ENCODE measurements around the gene TOX2.

TOX2 gene

DNA sequence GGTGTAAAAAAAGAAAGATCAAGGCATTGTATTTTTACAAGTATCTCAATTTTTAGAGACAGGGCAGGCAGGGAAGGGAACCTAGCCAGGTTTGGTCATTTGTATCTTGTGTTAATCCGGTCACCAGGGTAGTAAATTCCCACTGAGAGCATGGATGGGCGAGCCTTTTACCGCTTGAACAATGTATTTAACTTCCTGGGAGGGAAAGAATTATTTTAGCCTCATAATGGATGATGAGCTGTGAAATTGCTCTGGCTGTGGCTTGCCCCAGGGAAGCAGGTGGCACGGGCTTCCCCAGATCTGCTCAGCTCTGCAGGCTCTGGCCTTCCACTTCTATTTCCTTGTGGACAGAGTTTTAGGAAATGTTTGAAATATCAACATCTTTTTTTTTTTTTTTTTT, 72.9 kb downstream of the TOX2 start:
- Histone ChIP-seq H3K9me3 (ENCODE audit: insufficient read depth, low read length) (peaks cover 3% of the 10 kb centered on the region; the same call in 1 of the 2 replicates), H3K4me1 (ENCODE audit: low read length) (peaks cover 25% of the 10 kb centered on the region), H3K27ac (ENCODE audit: low read length) (peak overlapping the region; percentile 78), H3K36me3 (replicated peaks; ENCODE audit: low read depth, low read length) (peaks cover 41% of the 10 kb centered on the region), H4K20me1 (ENCODE audit: insufficient read depth, low read length) (peaks cover 60% of the 10 kb centered on the region), H3K4me3 (ENCODE audit: low read length) (no peak overlapping the region), H3K4me2 (ENCODE audit: low read length) (0 out of 2 replicates have a peak overlapping the region, but pooled peaks have one; percentile 0), H3K79me2 (ENCODE audit: low read length) (peaks cover 84% of the 10 kb centered on the region), H3K27me3 (ENCODE audit: low read depth, low read length) (no peaks in the 10 kb centered on the region), H2AFZ (ENCODE audit: low read depth, low read length) (no peak overlapping the region), H3K9ac (ENCODE audit: low read length) (0 out of 2 replicates have a peak overlapping the region, but pooled peaks have one; percentile 2)
- no peak for TF ChIP-seq EZH2phosphoT487 (IDR thresholded peaks at IDR 0.05; ENCODE audit: low read depth)
- TF ChIP-seq, protein P1, sequence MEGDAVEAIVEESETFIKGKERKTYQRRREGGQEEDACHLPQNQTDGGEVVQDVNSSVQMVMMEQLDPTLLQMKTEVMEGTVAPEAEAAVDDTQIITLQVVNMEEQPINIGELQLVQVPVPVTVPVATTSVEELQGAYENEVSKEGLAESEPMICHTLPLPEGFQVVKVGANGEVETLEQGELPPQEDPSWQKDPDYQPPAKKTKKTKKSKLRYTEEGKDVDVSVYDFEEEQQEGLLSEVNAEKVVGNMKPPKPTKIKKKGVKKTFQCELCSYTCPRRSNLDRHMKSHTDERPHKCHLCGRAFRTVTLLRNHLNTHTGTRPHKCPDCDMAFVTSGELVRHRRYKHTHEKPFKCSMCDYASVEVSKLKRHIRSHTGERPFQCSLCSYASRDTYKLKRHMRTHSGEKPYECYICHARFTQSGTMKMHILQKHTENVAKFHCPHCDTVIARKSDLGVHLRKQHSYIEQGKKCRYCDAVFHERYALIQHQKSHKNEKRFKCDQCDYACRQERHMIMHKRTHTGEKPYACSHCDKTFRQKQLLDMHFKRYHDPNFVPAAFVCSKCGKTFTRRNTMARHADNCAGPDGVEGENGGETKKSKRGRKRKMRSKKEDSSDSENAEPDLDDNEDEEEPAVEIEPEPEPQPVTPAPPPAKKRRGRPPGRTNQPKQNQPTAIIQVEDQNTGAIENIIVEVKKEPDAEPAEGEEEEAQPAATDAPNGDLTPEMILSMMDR (IDR thresholded peaks at IDR 0.05; ENCODE audit: low read depth, low read length), result no peak

DNA sequence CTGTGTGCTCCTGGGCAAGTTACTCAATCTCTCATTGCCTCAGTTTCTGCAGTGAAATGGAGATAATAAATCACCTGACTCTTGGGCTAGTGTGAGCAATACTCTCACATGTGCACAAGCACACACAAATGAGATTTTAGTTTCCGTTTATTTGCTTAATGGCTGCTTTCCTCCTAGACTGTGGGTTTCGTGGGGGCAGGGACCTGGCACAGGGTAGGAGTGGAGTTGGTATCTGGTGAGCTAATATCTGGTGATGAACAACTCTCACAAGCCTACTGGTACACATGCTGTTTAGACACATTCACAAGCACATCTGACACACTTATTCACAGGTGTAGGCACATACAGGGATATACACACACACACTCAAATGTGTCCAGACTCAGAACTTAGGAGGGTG, 73.8 kb downstream of the TOX2 start:
- H3K9ac ChIP-seq (ENCODE audit: low read length), result peak overlapping the region; percentile 53
- H2AFZ ChIP-seq (ENCODE audit: low read depth, low read length), result no peak overlapping the region
- peak overlapping the region; percentile 78 for H3K27ac ChIP-seq (ENCODE audit: low read length)
- TF ChIP-seq EZH2phosphoT487 (IDR thresholded peaks at IDR 0.05; ENCODE audit: low read depth), result no peak
- TF ChIP-seq, protein P1 (IDR thresholded peaks at IDR 0.05; ENCODE audit: low read depth, low read length), result no peak
- no peaks in the 10 kb centered on the region for H3K27me3 ChIP-seq (ENCODE audit: low read depth, low read length)
- H4K20me1 ChIP-seq (ENCODE audit: insufficient read depth, low read length), result peaks cover 57% of the 10 kb centered on the region
- peaks cover 82% of the 10 kb centered on the region for H3K79me2 ChIP-seq (ENCODE audit: low read length)
- H3K36me3 ChIP-seq (replicated peaks; ENCODE audit: low read depth, low read length), result peaks cover 41% of the 10 kb centered on the region
- peak overlapping the region; percentile 71 for H3K4me2 ChIP-seq (ENCODE audit: low read length)
- peaks cover 3% of the 10 kb centered on the region; the same call in 1 of the 2 replicates for H3K9me3 ChIP-seq (ENCODE audit: insufficient read depth, low read length)
- peak overlapping the region; percentile 30 for H3K4me3 ChIP-seq (ENCODE audit: low read length)
- H3K4me1 ChIP-seq (ENCODE audit: low read length), result peaks cover 25% of the 10 kb centered on the region

DNA sequence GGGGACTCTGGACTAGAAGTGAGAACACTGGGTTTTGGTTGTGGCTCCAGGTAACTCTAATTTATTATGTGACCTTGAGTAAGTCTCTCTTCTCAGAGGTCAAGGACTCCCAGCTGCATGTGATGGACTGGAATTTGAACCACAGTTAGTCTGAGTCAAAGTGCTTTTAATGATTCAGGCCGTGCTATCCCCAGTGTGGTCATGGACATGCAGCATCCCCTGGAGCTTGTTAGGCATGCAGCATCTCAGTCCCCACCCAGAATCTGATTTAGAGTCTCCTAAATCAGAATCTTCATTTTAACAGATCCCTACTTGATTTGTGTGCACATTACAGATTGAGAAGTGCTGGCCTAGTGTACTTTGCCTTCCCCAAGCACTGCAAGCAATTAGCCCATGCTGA, 74.2 kb downstream of the TOX2 start:
- Histone ChIP-seq H3K4me2 (ENCODE audit: low read length) (peak overlapping the region; percentile 71), H3K27me3 (ENCODE audit: low read depth, low read length) (no peaks in the 10 kb centered on the region), H3K4me3 (ENCODE audit: low read length) (peak overlapping the region; percentile 30), H3K4me1 (ENCODE audit: low read length) (peaks cover 25% of the 10 kb centered on the region), H4K20me1 (ENCODE audit: insufficient read depth, low read length) (peaks cover 57% of the 10 kb centered on the region), H3K79me2 (ENCODE audit: low read length) (peaks cover 82% of the 10 kb centered on the region), H3K9ac (ENCODE audit: low read length) (peak overlapping the region; percentile 53), H3K36me3 (replicated peaks; ENCODE audit: low read depth, low read length) (peaks cover 40% of the 10 kb centered on the region), H3K9me3 (ENCODE audit: insufficient read depth, low read length) (peaks cover 3% of the 10 kb centered on the region; the same call in 1 of the 2 replicates), H2AFZ (ENCODE audit: low read depth, low read length) (no peak overlapping the region), H3K27ac (ENCODE audit: low read length) (peak overlapping the region; percentile 78)
- TF ChIP-seq, protein P1 (IDR thresholded peaks at IDR 0.05; ENCODE audit: low read depth, low read length), result no peak
- TF ChIP-seq EZH2phosphoT487 (IDR thresholded peaks at IDR 0.05; ENCODE audit: low read depth), result no peak

DNA sequence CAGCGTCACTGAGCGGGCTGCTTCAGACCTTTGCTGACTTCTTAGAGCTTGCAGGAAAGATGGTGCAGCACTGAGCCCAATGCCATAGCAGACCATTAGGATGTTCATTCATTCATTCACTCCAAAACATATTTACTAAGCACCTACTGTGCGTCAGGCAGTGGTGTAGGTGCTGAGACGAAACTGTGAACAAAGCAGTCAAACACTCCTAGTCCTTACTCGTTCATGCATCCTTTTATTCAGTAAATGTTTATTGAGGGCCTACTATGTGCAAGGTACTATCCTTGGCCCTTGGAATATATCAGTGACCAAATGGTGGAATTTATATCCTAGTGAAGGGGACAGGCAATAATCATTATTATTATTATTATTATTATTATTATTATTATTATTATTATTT, 76.6 kb downstream of the TOX2 start:
- no peak overlapping the region for H3K4me3 ChIP-seq (ENCODE audit: low read length)
- no peak for TF ChIP-seq EZH2phosphoT487 (IDR thresholded peaks at IDR 0.05; ENCODE audit: low read depth)
- TF ChIP-seq, protein P1 (IDR thresholded peaks at IDR 0.05; ENCODE audit: low read depth, low read length), result no peak
- H4K20me1 ChIP-seq (ENCODE audit: insufficient read depth, low read length), result peaks cover 55% of the 10 kb centered on the region
- H3K4me2 ChIP-seq (ENCODE audit: low read length), result no peak overlapping the region
- H2AFZ ChIP-seq (ENCODE audit: low read depth, low read length), result no peak overlapping the region
- H3K9me3 ChIP-seq (ENCODE audit: insufficient read depth, low read length), result peaks cover 3% of the 10 kb centered on the region; the same call in 1 of the 2 replicates
- no peak overlapping the region for H3K9ac ChIP-seq (ENCODE audit: low read length)
- H3K4me1 ChIP-seq (ENCODE audit: low read length), result peaks cover 25% of the 10 kb centered on the region
- H3K36me3 ChIP-seq (replicated peaks; ENCODE audit: low read depth, low read length), result peaks cover 56% of the 10 kb centered on the region
- peaks cover 83% of the 10 kb centered on the region for H3K79me2 ChIP-seq (ENCODE audit: low read length)
- no peak overlapping the region for H3K27ac ChIP-seq (ENCODE audit: low read length)
- no peaks in the 10 kb centered on the region for H3K27me3 ChIP-seq (ENCODE audit: low read depth, low read length)
